Measurements from ENCODE around the gene PITHD1.

Gene PITHD1

DNA sequence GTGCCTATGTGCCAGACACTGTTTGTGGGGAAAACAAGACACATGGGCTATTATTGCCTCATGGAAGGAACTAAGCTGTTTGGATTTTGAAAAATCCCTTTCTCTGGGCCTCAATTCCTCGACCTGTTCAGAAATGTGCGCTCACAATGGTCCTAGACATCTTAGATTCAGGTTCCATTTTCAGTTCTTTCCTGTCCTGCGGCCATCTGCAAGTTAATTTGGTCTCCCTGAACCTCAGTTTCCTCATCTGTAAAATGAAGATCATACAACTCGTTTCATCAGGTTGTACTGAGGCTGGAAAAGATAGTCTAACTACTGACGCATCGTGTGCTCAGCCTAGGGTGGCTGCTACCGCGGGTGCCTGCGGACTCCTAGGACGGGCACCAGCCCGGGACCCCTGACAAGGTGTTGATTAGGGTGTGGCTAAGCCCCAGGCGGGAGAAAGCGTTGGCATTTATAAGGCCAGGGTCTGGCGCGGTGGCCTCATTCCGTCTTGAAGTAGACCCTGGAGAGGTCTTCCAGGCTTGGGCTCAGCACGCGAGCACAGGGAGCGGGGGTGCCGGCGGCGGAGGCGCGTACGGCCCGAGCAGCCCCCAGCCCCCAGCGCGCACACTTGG, 35.4 kb upstream of the PITHD1 start:
- no peak for TF ChIP-seq FOXM1 (IDR thresholded peaks at IDR 0.05; ENCODE audit: borderline replicate concordance, low read depth)
- TF ChIP-seq, protein P1, sequence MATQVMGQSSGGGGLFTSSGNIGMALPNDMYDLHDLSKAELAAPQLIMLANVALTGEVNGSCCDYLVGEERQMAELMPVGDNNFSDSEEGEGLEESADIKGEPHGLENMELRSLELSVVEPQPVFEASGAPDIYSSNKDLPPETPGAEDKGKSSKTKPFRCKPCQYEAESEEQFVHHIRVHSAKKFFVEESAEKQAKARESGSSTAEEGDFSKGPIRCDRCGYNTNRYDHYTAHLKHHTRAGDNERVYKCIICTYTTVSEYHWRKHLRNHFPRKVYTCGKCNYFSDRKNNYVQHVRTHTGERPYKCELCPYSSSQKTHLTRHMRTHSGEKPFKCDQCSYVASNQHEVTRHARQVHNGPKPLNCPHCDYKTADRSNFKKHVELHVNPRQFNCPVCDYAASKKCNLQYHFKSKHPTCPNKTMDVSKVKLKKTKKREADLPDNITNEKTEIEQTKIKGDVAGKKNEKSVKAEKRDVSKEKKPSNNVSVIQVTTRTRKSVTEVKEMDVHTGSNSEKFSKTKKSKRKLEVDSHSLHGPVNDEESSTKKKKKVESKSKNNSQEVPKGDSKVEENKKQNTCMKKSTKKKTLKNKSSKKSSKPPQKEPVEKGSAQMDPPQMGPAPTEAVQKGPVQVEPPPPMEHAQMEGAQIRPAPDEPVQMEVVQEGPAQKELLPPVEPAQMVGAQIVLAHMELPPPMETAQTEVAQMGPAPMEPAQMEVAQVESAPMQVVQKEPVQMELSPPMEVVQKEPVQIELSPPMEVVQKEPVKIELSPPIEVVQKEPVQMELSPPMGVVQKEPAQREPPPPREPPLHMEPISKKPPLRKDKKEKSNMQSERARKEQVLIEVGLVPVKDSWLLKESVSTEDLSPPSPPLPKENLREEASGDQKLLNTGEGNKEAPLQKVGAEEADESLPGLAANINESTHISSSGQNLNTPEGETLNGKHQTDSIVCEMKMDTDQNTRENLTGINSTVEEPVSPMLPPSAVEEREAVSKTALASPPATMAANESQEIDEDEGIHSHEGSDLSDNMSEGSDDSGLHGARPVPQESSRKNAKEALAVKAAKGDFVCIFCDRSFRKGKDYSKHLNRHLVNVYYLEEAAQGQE (IDR thresholded peaks at IDR 0.05; ENCODE audit: low read depth): no peak
- TF ChIP-seq RAD21 (IDR thresholded peaks at IDR 0.05; ENCODE audit: low read depth): no peak
- no peak for TF ChIP-seq EGR1 (IDR thresholded peaks at IDR 0.05)
- TF ChIP-seq TAF1 (IDR thresholded peaks at IDR 0.05; ENCODE audit: low read depth): no peak
- TF ChIP-seq, protein P2, sequence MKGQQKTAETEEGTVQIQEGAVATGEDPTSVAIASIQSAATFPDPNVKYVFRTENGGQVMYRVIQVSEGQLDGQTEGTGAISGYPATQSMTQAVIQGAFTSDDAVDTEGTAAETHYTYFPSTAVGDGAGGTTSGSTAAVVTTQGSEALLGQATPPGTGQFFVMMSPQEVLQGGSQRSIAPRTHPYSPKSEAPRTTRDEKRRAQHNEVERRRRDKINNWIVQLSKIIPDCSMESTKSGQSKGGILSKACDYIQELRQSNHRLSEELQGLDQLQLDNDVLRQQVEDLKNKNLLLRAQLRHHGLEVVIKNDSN (IDR thresholded peaks at IDR 0.05): no peak
- TF ChIP-seq EP300 (IDR thresholded peaks at IDR 0.05; ENCODE audit: borderline replicate concordance): no peak
- no peak for TF ChIP-seq CREB1 (IDR thresholded peaks at IDR 0.05; ENCODE audit: low read depth)
- no peak for TF ChIP-seq YY1 (IDR thresholded peaks at IDR 0.05; ENCODE audit: low read depth)
- TF ChIP-seq TEAD4 (IDR thresholded peaks at IDR 0.05): no peak
- TF ChIP-seq CEBPB (IDR thresholded peaks at IDR 0.05): no peak

DNA sequence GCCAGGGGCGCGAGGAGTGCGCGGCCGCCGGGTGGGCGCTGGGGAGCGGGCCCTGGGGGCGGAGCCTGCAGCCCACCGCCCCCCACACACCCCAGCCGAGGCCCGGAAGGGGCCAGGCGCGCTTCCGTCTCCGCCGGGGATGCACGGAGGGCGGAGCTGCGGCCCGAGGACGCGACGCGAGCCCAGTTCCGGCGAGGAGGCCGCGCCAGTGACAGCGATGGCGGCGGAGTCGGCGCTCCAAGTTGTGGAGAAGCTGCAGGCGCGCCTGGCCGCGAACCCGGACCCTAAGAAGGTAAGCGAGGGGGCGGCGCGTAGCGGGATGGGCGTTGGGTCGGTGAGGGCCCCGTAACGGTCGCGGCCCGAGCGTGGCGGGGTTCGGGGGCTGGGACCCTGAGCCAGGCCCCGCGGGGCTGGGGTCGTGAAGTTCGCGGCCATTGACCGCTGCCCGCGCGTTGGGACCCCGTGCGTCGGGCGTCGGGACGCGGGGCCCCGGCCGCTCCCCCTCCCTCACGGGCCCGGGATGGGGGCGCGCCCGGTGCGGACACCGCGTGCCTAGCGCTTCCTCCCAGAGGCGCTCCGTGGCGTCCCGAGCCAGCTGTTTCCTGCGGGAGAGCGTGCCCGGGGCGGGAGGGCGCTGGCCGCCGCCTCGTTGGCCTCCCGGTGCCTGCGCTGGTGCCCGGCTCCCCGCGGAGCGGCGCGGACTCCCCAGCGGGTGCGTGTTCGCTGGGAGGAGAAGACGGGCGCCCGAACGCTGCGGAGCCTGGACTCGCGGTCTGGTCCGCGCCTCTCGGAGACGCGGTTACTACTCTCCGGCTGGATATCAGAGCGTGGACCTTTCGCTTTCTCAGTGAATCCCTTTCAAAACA, 34.7 kb upstream of the PITHD1 start, which contains the start of gene ELOA:
Gene ELOA (plus strand): TSS at position 185 of the 866 bp plus-strand sequence. CDS start 33 bp downstream, at position 218.
- TF ChIP-seq TEAD4 (IDR thresholded peaks at IDR 0.05): no peak
- peak; percentile 97 for TF ChIP-seq ZBTB7A (IDR thresholded peaks at IDR 0.05; ENCODE audit: low read depth)
- TF ChIP-seq EGR1 (IDR thresholded peaks at IDR 0.05): peak; percentile 48; the same call in 1 of the 2 replicates
- TF ChIP-seq TAF1 (IDR thresholded peaks at IDR 0.05; ENCODE audit: low read depth): peak; percentile 89; the same call in 1 of the 2 replicates
- TF ChIP-seq FOXM1 (IDR thresholded peaks at IDR 0.05; ENCODE audit: borderline replicate concordance, low read depth): no peak
- TF ChIP-seq YY1 (IDR thresholded peaks at IDR 0.05; ENCODE audit: low read depth): peak; percentile 92
- TF ChIP-seq, protein P3, sequence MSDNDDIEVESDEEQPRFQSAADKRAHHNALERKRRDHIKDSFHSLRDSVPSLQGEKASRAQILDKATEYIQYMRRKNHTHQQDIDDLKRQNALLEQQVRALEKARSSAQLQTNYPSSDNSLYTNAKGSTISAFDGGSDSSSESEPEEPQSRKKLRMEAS (IDR thresholded peaks at IDR 0.05): peak; percentile 65
- TF ChIP-seq, protein P1 (IDR thresholded peaks at IDR 0.05; ENCODE audit: low read depth): 0 out of 2 replicates have a peak, but pooled peaks have one; percentile 7
- TF ChIP-seq, protein P2 (IDR thresholded peaks at IDR 0.05): no peak
- peak; percentile 16; the same call in 1 of the 2 replicates for TF ChIP-seq EP300 (IDR thresholded peaks at IDR 0.05; ENCODE audit: borderline replicate concordance)

DNA sequence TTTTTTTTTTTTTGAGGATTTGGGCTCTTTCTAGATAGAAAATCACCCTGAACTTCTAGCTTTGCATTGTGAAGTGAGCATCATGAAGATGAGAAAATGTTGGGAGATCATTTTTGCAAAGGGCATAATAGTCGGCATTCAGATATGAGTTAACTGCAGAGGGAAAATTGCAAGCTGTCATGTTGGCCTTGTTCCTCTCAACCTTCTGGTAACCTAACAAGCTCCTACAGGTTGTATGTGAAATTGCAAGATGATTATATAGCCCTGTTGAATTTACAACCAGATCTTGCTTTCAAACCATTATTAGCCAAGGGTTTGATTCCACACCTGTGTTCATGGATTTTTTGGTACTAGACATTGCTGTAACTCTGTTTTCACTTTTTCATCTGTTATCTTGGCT, 32.7 kb upstream of the PITHD1 start:
- TF ChIP-seq EP300 (IDR thresholded peaks at IDR 0.05; ENCODE audit: borderline replicate concordance) (no peak), ZBTB7A (IDR thresholded peaks at IDR 0.05; ENCODE audit: low read depth) (no peak), TEAD4 (IDR thresholded peaks at IDR 0.05) (no peak), CREB1 (IDR thresholded peaks at IDR 0.05; ENCODE audit: low read depth) (no peak), NFIC (IDR thresholded peaks at IDR 0.05) (no peak), FOXM1 (IDR thresholded peaks at IDR 0.05; ENCODE audit: borderline replicate concordance, low read depth) (no peak)
- TF ChIP-seq, protein P3 (IDR thresholded peaks at IDR 0.05): no peak

DNA sequence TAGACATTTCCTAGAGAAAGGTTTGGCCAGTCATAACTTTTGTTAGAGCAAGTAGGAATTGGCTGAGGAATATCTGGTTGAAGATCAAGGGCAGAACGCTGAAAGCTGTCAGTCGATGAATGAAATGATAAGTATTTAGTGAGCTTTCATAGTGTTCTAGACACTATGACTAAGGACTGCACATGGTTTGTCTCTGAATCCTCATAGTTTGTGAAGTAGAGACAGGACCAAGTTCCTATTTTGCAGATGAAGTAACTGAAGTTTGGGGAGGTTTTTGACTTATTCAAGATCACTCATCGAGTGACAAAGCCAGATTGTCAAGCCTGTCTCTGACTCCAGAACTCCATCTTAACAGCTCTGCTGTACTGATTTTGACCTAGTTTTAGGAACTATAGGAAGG, 30.2 kb upstream of the PITHD1 start:
- TF ChIP-seq, protein P3 (IDR thresholded peaks at IDR 0.05): no peak
- TF ChIP-seq NFIC (IDR thresholded peaks at IDR 0.05): no peak
- TF ChIP-seq EP300 (IDR thresholded peaks at IDR 0.05; ENCODE audit: borderline replicate concordance): no peak
- TF ChIP-seq RAD21 (IDR thresholded peaks at IDR 0.05; ENCODE audit: low read depth): no peak
- TF ChIP-seq TCF12 (IDR thresholded peaks at IDR 0.05; ENCODE audit: low read depth): no peak
- TF ChIP-seq, protein P2 (IDR thresholded peaks at IDR 0.05): no peak
- no peak for TF ChIP-seq TEAD4 (IDR thresholded peaks at IDR 0.05)
- TF ChIP-seq, protein P1 (IDR thresholded peaks at IDR 0.05; ENCODE audit: low read depth): no peak
- no peak for TF ChIP-seq CREB1 (IDR thresholded peaks at IDR 0.05; ENCODE audit: low read depth)
- TF ChIP-seq ZBTB7A (IDR thresholded peaks at IDR 0.05; ENCODE audit: low read depth): no peak
- TF ChIP-seq FOXM1 (IDR thresholded peaks at IDR 0.05; ENCODE audit: borderline replicate concordance, low read depth): no peak

Measured in Ishikawa (cell line).